H9 (cell line): ENCODE measurements around the gene SNTG2. TPM values are rescaled to one million over a fixed set of nuclear protein-coding genes. Genes with fewer than 3 reads are reported as not detected.

Source experiments
- DNase-seq: peaks from one replicate; pipeline ENCODE4 v3.0.0-alpha.2; 2017
- H2AFZ ChIP-seq: one replicate; pipeline ENCODE4 v1.6.1; 2013; ENCODE audit warnings: mild to moderate bottlenecking, low read length, control low read depth, moderate library complexity
- H2AK5ac ChIP-seq: 2 replicates; pipeline ENCODE4 v1.6.1; 2013; ENCODE audit warnings: low read length, control low read depth, mixed read lengths; ENCODE audit not compliant: insufficient read length
- H2BK120ac ChIP-seq: one replicate; pipeline ENCODE4 v1.6.1; 2013; ENCODE audit warnings: low read depth, mild to moderate bottlenecking, low read length, control low read depth, inconsistent platforms; ENCODE audit not compliant: poor library complexity, severe bottlenecking
- H2BK12ac ChIP-seq: 2 replicates; pipeline ENCODE4 v1.6.1; 2013; ENCODE audit warnings: low read length, control low read depth, mixed read lengths, low read depth; ENCODE audit not compliant: insufficient read length
- H2BK15ac ChIP-seq: 2 replicates; pipeline ENCODE4 v1.6.1; 2013; ENCODE audit warnings: low read depth, low read length, control low read depth
- H2BK20ac ChIP-seq: one replicate; pipeline ENCODE4 v1.6.1; 2013; ENCODE audit warnings: low read depth, mild to moderate bottlenecking, low read length, control low read depth, inconsistent platforms; ENCODE audit not compliant: poor library complexity, severe bottlenecking
- H2BK5ac ChIP-seq: 2 replicates; pipeline ENCODE4 v1.6.1; 2013; ENCODE audit warnings: low read length, control low read depth, mixed read lengths; ENCODE audit not compliant: insufficient read length
- H3K14ac ChIP-seq: 2 replicates; pipeline ENCODE4 v1.6.1; 2013; ENCODE audit warnings: low read length, control low read depth; ENCODE audit not compliant: insufficient read depth
- H3K18ac ChIP-seq: 2 replicates; pipeline ENCODE4 v1.6.1; 2013; ENCODE audit warnings: low read depth, mild to moderate bottlenecking, mixed read lengths, low read length, control low read depth; ENCODE audit not compliant: insufficient read length
- H3K23ac ChIP-seq: 2 replicates; pipeline ENCODE4 v1.6.1; 2013; ENCODE audit warnings: low read length, control low read depth, mixed read lengths, low read depth; ENCODE audit not compliant: insufficient read length
- H3K23me2 ChIP-seq: 2 replicates; pipeline ENCODE4 v1.6.1; 2013; ENCODE audit warnings: low read depth, mild to moderate bottlenecking, mixed read lengths, low read length, control low read depth; ENCODE audit not compliant: insufficient read length, poor library complexity, severe bottlenecking
- H3K27ac ChIP-seq: 2 replicates; pipeline ENCODE4 v1.5.1; 2013; ENCODE audit warnings: low read length, control low read depth, mixed read lengths, low read depth; ENCODE audit not compliant: insufficient read length
- H3K27me3 ChIP-seq: 2 replicates; pipeline ENCODE4 v1.6.1; 2013; ENCODE audit warnings: low read length, control low read depth, inconsistent platforms; ENCODE audit not compliant: insufficient read depth
- H3K4ac ChIP-seq: 2 replicates; pipeline ENCODE4 v1.6.1; 2013; ENCODE audit warnings: low read depth, mild to moderate bottlenecking, control low read depth, inconsistent platforms, low read length, moderate library complexity
- H3K4me1 ChIP-seq: 2 replicates; pipeline ENCODE4 v1.6.1; 2013; ENCODE audit warnings: low read length, control low read depth, inconsistent platforms; ENCODE audit not compliant: insufficient read depth
- H3K4me2 ChIP-seq: 2 replicates; pipeline ENCODE4 v1.6.1; 2013; ENCODE audit warnings: low read length, control low read depth, mixed read lengths; ENCODE audit not compliant: insufficient read length, insufficient read depth
- H3K56ac ChIP-seq: 2 replicates; pipeline ENCODE4 v1.6.1; 2013; ENCODE audit warnings: low read depth, mild to moderate bottlenecking, mixed read lengths, low read length, control low read depth; ENCODE audit not compliant: insufficient read length
- H3K79me1 ChIP-seq: 2 replicates; pipeline ENCODE4 v1.6.1; 2013; ENCODE audit warnings: low read depth, mild to moderate bottlenecking, moderate library complexity, low read length, control low read depth, inconsistent platforms; ENCODE audit not compliant: insufficient read depth, poor library complexity, severe bottlenecking
- H3K79me2 ChIP-seq: 2 replicates; pipeline ENCODE4 v1.6.1; 2013; ENCODE audit warnings: low read length, control low read depth, inconsistent platforms; ENCODE audit not compliant: insufficient read depth
- H3K9ac ChIP-seq: 2 replicates; pipeline ENCODE4 v1.6.1; 2013; ENCODE audit warnings: low read length, control low read depth, mixed read lengths; ENCODE audit not compliant: insufficient read length; ENCODE audit errors: extremely low read depth
- H3K9me3 ChIP-seq: one replicate; pipeline ENCODE4 v1.6.1; 2013; ENCODE audit warnings: low read depth, low read length, inconsistent platforms; ENCODE audit not compliant: control insufficient read depth
- H3T11ph ChIP-seq: one replicate; pipeline ENCODE4 v1.6.1; 2013; ENCODE audit warnings: mild to moderate bottlenecking, low read length, control low read depth, inconsistent platforms
- H4K20me1 ChIP-seq: one replicate; pipeline ENCODE4 v1.6.1; 2013; ENCODE audit not compliant: control insufficient read depth, insufficient read length, insufficient read depth
- H4K5ac ChIP-seq: 2 replicates; pipeline ENCODE4 v1.6.1; 2013; ENCODE audit warnings: low read depth, mild to moderate bottlenecking, mixed read lengths, low read length, control low read depth; ENCODE audit not compliant: insufficient read length
- H4K8ac ChIP-seq: replicated peaks from 2 replicates; pipeline ENCODE4 v1.6.1; 2013; ENCODE audit warnings: low read length, control low read depth, mixed read lengths, low read depth; ENCODE audit not compliant: insufficient read length
- H4K91ac ChIP-seq: 2 replicates; pipeline ENCODE4 v1.6.1; 2013; ENCODE audit warnings: low read depth, mild to moderate bottlenecking, moderate library complexity, mixed read lengths, low read length, control low read depth; ENCODE audit not compliant: insufficient read length
- H3K27ac Mint-ChIP-seq, 3 experiments: 2 replicates in 2 of 3; 3 replicates in 1 of 3; pipeline ENCODE4 v1.8.0; 2020 to 2021; ENCODE audit warnings: mixed read lengths in 3 of 3, mild to moderate bottlenecking in 1 of 3, moderate library complexity in 1 of 3
- H3K27me3 Mint-ChIP-seq: 2 replicates; pipeline ENCODE4 v1.8.0; 2021; ENCODE audit warnings: low read depth, mild to moderate bottlenecking, moderate library complexity, mixed read lengths
- H3K36me3 Mint-ChIP-seq, 3 experiments: 2 replicates in 2 of 3; 3 replicates in 1 of 3; pipeline ENCODE4 v1.8.0; 2020 to 2021; ENCODE audit warnings: low read depth in 3 of 3, mixed read lengths in 3 of 3; ENCODE audit not compliant: insufficient read depth in 1 of 3
- H3K4me1 Mint-ChIP-seq, 2 experiments: 2 replicates each; pipeline ENCODE4 v1.8.0; 2020; ENCODE audit warnings: mixed read lengths in 2 of 2
- H3K4me3 Mint-ChIP-seq, 2 experiments: 2 replicates in 1 of 2; 3 replicates in 1 of 2; pipeline ENCODE4 v1.8.0; 2020 to 2021; ENCODE audit warnings: mild to moderate bottlenecking in 2 of 2, mixed read lengths in 2 of 2, moderate library complexity in 1 of 2
- H3K9me3 Mint-ChIP-seq, 2 experiments: 2 replicates in 1 of 2; 3 replicates in 1 of 2; pipeline ENCODE4 v1.8.0; 2020; ENCODE audit warnings: mild to moderate bottlenecking in 2 of 2, mixed read lengths in 2 of 2, moderate library complexity in 1 of 2
- WGBS: extraction: QIAGEN DNeasy Blood & Tissue Kit; methylation state at CpG from one replicate; pipeline ENCODE4 v1.1.7; 2013; ENCODE audit warnings: missing lambda C conversion rate, low lambda C conversion rate, mixed read lengths; ENCODE audit not compliant: insufficient read length; ENCODE audit errors: extremely low coverage; 5-methylcytosine and 5-hydroxymethylcytosine counted together
- total RNA-seq: library from RNA; stranded (reverse); gene quantifications from 2 replicates; pipeline ENCODE4 v1.2.1, GENCODE V29; 2021
- TF ChIP-seq, protein P1 (sequence below): fragments of 200-600 bp; sonication (generic); conservative IDR thresholded peaks from 3 replicates; pipeline ENCODE4 v1.8.0; 2021; ENCODE audit warnings: antibody characterized with exemption, mild to moderate bottlenecking

Gene SNTG2
- total RNA-seq, 1 experiment from 2014 or later: 13.2 TPM

DNA sequence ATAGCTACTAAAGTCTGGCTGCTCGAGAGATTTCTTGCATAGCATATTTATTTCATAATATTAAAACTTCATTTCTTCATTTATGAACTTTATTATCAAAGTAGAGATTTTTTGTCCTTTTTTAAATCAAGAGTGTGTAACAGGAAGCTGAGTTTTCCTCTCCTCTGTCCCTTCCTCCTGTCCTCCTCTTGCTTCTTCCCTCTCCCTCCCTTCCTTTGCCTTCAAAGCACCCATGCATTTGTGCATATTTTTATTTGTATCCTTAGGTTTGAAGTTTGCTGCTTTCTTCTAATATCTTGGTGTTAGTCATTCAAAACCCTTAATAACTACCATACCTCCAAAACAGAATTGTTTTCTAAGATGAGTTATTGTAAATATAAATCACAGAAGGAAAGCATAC, 174.6 kb downstream of the SNTG2 start:
- H3T11ph ChIP-seq: no peak overlapping the region
- no peak for DNase-seq
- no peaks in the 10 kb centered on the region for H3K27me3 ChIP-seq
- WGBS: no CpG with 5 or more reads among the region's 1 CpG
- H4K20me1 ChIP-seq: no peaks in the 10 kb centered on the region
- Mint-ChIP-seq H3K27me3 (no peaks in the 10 kb centered on the region), H3K36me3 (no peaks in the 10 kb centered on the region), H3K4me3 (no peak overlapping the region), H3K4me1 (0 out of 4 replicates have a peak, but pooled peaks cover 0 to 5% of the 10 kb centered on the region in 2 experiments), H3K27ac (no peak overlapping the region; a peak in 1 of 7 replicates), H3K9me3 (peaks cover 1 to 3% of the 10 kb centered on the region in 2 experiments; a peak in 1 of 5 replicates)
- no peak overlapping the region for H2AFZ ChIP-seq
- no peak overlapping the region for H2BK15ac ChIP-seq
- no peak overlapping the region for H3K56ac ChIP-seq
- no peak overlapping the region for H3K9ac ChIP-seq
- TF ChIP-seq, protein P1, sequence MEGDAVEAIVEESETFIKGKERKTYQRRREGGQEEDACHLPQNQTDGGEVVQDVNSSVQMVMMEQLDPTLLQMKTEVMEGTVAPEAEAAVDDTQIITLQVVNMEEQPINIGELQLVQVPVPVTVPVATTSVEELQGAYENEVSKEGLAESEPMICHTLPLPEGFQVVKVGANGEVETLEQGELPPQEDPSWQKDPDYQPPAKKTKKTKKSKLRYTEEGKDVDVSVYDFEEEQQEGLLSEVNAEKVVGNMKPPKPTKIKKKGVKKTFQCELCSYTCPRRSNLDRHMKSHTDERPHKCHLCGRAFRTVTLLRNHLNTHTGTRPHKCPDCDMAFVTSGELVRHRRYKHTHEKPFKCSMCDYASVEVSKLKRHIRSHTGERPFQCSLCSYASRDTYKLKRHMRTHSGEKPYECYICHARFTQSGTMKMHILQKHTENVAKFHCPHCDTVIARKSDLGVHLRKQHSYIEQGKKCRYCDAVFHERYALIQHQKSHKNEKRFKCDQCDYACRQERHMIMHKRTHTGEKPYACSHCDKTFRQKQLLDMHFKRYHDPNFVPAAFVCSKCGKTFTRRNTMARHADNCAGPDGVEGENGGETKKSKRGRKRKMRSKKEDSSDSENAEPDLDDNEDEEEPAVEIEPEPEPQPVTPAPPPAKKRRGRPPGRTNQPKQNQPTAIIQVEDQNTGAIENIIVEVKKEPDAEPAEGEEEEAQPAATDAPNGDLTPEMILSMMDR: no peak
- no peak overlapping the region for H4K91ac ChIP-seq
- H3K4me1 ChIP-seq: no peaks in the 10 kb centered on the region
- H3K9me3 ChIP-seq: no peaks in the 10 kb centered on the region
- no peak overlapping the region for H3K27ac ChIP-seq
- no peak overlapping the region for H3K18ac ChIP-seq
- no peaks in the 10 kb centered on the region for H3K23me2 ChIP-seq
- H3K79me2 ChIP-seq: no peaks in the 10 kb centered on the region
- no peak overlapping the region for H4K8ac ChIP-seq
- H2BK12ac ChIP-seq: no peak overlapping the region
- H3K79me1 ChIP-seq: no peaks in the 10 kb centered on the region
- no peak overlapping the region for H2BK20ac ChIP-seq
- no peak overlapping the region for H3K23ac ChIP-seq
- H2BK120ac ChIP-seq: no peak overlapping the region
- H4K5ac ChIP-seq: no peak overlapping the region
- H3K4ac ChIP-seq: no peak overlapping the region
- no peak overlapping the region for H3K14ac ChIP-seq
- H2BK5ac ChIP-seq: no peak overlapping the region
- no peak overlapping the region for H3K4me2 ChIP-seq
- H2AK5ac ChIP-seq: no peak overlapping the region
